ENCODE results near the gene HDAC4. TPM values are rescaled to one million over a fixed set of nuclear protein-coding genes. Genes with fewer than 3 reads are reported as not detected.

HDAC4 gene
- total RNA-seq, 1 donor from 2014 or later, result 18.3 TPM

- peak; percentile 57 for ATAC-seq
- peak; percentile 42 for DNase-seq (ENCODE audit: low spot score)
Measured at GRCh38 chr2:239245872-239246721, 154.7 kb downstream of the HDAC4 start.

- DNase-seq (ENCODE audit: low spot score) (no peak), ATAC-seq (no peak)
Measured at GRCh38 chr2:239245107-239245506, 155.7 kb downstream of the HDAC4 start.

GRCh38 chr2:239244625-239245024, 156.2 kb downstream of the HDAC4 start:
- ATAC-seq, result no peak
- no peak for DNase-seq (ENCODE audit: low spot score)

- ATAC-seq, result no peak
Measured at GRCh38 chr2:239241431-239241960, 159.3 kb downstream of the HDAC4 start.

GRCh38 chr2:239240414-239240881, 160.4 kb downstream of the HDAC4 start:
- ATAC-seq (peak; percentile 49), DNase-seq (ENCODE audit: low spot score) (peak; percentile 60)

More at GRCh38 chr2:239241431-239241960, 159.3 kb downstream of the HDAC4 start:
- no peak for DNase-seq (ENCODE audit: low spot score)

- ATAC-seq, result peak; percentile 79
- DNase-seq (ENCODE audit: low spot score), result peak; percentile 80
Measured at GRCh38 chr2:239239607-239240413, 161.0 kb downstream of the HDAC4 start.

- DNase-seq (ENCODE audit: low spot score) (peak; percentile 89), ATAC-seq (peak; percentile 84)
Measured at GRCh38 chr2:239238839-239239606, 161.8 kb downstream of the HDAC4 start.

- ATAC-seq (no peak), DNase-seq (ENCODE audit: low spot score) (no peak)
Measured at GRCh38 chr2:239238381-239238780, 162.4 kb downstream of the HDAC4 start.

- DNase-seq (ENCODE audit: low spot score) (peak; percentile 24), ATAC-seq (no peak)
Measured at GRCh38 chr2:239236808-239237205, 164.0 kb downstream of the HDAC4 start.

GRCh38 chr2:239236043-239236807, 164.6 kb downstream of the HDAC4 start:
- ATAC-seq (no peak), DNase-seq (ENCODE audit: low spot score) (peak; percentile 42)

- DNase-seq (ENCODE audit: low spot score) (peak; percentile 24), ATAC-seq (no peak)
Measured at GRCh38 chr2:239235311-239235710, 165.5 kb downstream of the HDAC4 start.

- ATAC-seq (no peak), DNase-seq (ENCODE audit: low spot score) (peak; percentile 27)
Measured at GRCh38 chr2:239234191-239235175, 166.3 kb downstream of the HDAC4 start.

GRCh38 chr2:239233576-239233975, 167.2 kb downstream of the HDAC4 start:
- DNase-seq (ENCODE audit: low spot score) (no peak), ATAC-seq (no peak)

- DNase-seq (ENCODE audit: low spot score), result no peak
- no peak for ATAC-seq
Measured at GRCh38 chr2:239232195-239232578, 168.6 kb downstream of the HDAC4 start.

GRCh38 chr2:239231231-239232194, 169.3 kb downstream of the HDAC4 start:
- peak; percentile 42 for DNase-seq (ENCODE audit: low spot score)
- no peak for ATAC-seq

- ATAC-seq, result no peak
Measured at GRCh38 chr2:239230318-239231052, 170.3 kb downstream of the HDAC4 start.

More at GRCh38 chr2:239230318-239231052, 170.3 kb downstream of the HDAC4 start:
- peak; percentile 49 for DNase-seq (ENCODE audit: low spot score)

Measured in left lobe of liver (tissue), 2 donors.